Fibroblast of the aortic adventitia (primary cell): ENCODE measurements around the gene GALR3. TPM values are rescaled to one million over a fixed set of nuclear protein-coding genes. Genes with fewer than 3 reads are reported as not detected.

Experiments
- DNase-seq: peaks from one replicate; pipeline ENCODE4 v3.0.0-alpha.2; 2010; ENCODE audit warnings: low read depth
- H3K4me3 ChIP-seq: 2 replicates; pipeline ENCODE4 v1.5.1; 2011; ENCODE audit warnings: low read depth, mild to moderate bottlenecking, control low read depth, low read length, moderate library complexity
- total RNA-seq: library from RNA; depleted of rRNA; stranded (reverse); fragments of >200 nt; gene quantifications from 2 replicates; pipeline ENCODE4 v1.2.3, GENCODE V29; 2012; ENCODE audit warnings: low replicate concordance
- TF ChIP-seq, protein P1 (sequence below): IDR thresholded peaks from 2 replicates; pipeline ENCODE4 v1.5.1; 2011; ENCODE audit warnings: mild to moderate bottlenecking, low read length, control low read depth, inconsistent platforms; ENCODE audit not compliant: insufficient read depth

Gene GALR3
- total RNA-seq, 1 donor, result not detected

DNA sequence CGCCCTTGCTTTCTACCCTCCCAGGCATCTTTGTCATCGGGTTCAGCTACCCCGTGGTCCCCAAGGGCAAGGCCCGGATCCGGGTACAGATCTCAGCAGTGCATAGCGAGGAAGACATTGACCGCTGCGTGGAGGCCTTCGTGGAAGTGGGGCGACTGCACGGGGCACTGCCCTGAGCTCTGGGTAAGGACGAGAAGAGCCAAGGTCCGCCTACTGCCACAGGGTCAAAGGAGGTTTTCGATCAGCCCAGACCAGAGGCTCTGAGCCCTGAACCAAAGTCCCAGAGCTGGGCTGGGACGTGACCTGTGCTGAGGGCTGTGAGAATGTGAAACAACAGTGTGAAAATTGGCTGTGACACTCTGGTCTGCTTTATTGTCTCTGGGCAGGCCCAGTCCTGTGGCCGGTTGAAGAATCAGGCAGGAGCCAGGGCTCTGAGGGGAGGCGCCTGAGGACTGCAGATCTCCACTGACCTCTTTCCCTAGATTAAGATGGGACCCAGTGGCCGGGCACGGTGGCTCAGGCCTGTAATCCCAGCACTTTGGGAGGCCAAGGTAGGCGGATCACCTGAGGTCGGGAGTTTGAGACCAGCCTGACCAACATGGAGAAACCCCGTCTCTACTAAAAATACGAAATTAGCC lies 6.5 kb upstream of the GALR3 start:
- TF ChIP-seq, protein P1, sequence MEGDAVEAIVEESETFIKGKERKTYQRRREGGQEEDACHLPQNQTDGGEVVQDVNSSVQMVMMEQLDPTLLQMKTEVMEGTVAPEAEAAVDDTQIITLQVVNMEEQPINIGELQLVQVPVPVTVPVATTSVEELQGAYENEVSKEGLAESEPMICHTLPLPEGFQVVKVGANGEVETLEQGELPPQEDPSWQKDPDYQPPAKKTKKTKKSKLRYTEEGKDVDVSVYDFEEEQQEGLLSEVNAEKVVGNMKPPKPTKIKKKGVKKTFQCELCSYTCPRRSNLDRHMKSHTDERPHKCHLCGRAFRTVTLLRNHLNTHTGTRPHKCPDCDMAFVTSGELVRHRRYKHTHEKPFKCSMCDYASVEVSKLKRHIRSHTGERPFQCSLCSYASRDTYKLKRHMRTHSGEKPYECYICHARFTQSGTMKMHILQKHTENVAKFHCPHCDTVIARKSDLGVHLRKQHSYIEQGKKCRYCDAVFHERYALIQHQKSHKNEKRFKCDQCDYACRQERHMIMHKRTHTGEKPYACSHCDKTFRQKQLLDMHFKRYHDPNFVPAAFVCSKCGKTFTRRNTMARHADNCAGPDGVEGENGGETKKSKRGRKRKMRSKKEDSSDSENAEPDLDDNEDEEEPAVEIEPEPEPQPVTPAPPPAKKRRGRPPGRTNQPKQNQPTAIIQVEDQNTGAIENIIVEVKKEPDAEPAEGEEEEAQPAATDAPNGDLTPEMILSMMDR, result no peak
- H3K4me3 ChIP-seq, result no peak overlapping the region
- no peak for DNase-seq

DNA sequence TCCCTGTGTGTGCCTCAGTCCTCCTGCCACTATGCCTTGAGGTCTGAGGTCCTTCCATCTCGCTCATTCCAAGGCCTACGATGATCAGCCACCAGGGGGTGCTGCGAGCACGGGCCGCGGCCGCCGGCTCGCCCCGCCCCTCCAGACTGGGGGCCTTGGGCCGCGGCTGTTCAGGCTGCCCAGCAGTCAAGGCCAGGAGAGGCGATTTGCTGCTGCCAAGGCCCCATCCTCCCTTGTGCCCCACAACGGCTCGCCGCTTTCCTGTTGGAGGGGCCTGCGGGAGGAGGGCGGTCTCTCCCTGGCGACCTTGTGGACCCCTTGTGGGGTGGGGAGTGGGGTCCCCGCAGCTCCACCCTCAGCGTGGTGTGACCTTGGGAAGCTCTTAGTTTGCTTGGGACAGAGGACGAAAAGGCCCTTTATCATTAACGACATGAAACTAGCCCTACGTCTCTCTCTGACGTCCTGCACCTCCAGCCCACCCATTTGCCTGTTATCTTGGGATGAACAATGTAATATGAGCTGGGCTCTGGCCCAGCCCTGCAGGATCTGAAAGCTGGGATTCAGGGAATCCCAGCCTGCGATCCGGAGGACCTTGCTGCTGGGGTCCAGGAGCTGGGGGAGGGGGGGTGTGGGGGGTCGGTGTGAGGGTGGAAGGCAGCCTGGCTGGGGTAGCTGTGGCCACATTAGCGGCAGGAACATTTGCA lies 5.3 kb upstream of the GALR3 start:
- TF ChIP-seq, protein P1, result peak; percentile 77
- peak overlapping the region; percentile 45 for H3K4me3 ChIP-seq
- DNase-seq, result peak; percentile 73

DNA sequence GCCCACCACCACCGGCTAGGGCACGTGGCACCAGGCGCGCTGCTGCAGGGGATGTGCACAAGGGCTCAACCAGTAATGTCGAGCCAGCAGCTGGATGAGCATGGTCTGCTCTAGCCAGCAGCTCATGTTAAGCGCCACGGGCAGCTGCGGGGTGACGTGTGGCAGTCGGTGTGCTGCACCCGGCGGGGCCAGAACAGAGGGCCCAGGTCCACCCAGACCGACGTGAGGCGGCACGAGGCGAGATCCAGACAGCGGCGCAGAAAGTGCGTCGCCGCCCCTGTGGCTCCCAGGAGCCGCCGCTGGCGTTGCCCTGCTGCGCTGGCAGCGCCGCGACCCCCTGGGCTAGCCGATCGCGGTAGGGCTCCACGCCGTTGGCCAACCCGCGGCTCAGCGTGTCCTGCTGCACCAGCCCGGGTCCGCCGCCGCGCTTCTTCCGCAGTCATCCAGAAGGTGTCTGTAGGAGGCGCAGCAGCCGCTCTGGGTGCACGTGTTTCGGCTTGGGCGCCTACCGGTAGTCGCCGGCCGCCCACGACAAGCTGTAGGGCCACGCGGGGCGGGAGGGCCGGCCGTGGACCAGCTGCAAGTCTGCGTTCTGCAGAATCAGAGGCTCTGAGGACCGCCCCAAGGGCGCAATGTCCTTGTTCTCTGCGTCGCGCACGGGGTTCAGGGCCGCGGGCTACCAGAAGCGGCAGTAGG lies 4.6 kb upstream of the GALR3 start:
- DNase-seq, result peak; percentile 38
- H3K4me3 ChIP-seq, result peak overlapping the region; percentile 35
- TF ChIP-seq, protein P1, result peak; percentile 46

DNA sequence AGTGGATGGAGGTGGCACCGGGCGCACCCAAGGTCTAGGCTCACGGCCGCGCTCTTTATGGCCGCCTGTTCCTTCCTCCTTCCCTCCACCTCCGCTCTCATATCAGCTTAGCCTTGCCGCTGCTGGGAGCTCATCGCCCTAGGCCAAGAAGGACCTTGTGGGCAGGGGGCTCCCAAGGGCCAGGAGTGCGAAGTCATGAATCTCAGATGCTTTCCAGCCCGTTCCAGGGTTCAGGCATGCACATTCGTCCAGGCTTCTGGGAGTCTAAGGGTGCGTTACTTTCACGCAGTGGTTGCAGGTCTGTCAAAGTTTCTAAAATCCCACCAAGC lies 4.1 kb upstream of the GALR3 start:
- no peak for DNase-seq
- TF ChIP-seq, protein P1, result no peak
- H3K4me3 ChIP-seq, result peak overlapping the region; percentile 35

DNA sequence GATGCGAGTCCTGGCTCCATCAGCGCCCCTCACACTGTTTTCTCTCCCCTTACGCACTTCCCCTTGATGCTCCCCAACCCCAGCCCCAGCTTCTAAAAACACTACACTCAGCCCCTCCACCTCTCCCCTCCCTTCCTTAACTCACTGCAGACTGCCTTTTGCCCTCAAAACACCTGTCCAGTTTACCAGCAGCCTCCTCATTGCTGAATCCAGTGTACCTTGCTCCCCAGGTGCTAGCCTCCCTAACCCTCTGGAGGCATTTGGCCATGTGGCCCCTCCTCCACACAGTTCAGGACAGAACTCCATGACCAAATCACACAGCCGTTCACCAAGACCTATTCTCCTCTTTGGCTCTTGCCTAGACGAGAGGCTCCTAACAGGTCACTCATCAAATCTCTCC lies 2.8 kb upstream of the GALR3 start:
- TF ChIP-seq, protein P1, result no peak
- no peak for DNase-seq
- H3K4me3 ChIP-seq, result no peak overlapping the region

DNA sequence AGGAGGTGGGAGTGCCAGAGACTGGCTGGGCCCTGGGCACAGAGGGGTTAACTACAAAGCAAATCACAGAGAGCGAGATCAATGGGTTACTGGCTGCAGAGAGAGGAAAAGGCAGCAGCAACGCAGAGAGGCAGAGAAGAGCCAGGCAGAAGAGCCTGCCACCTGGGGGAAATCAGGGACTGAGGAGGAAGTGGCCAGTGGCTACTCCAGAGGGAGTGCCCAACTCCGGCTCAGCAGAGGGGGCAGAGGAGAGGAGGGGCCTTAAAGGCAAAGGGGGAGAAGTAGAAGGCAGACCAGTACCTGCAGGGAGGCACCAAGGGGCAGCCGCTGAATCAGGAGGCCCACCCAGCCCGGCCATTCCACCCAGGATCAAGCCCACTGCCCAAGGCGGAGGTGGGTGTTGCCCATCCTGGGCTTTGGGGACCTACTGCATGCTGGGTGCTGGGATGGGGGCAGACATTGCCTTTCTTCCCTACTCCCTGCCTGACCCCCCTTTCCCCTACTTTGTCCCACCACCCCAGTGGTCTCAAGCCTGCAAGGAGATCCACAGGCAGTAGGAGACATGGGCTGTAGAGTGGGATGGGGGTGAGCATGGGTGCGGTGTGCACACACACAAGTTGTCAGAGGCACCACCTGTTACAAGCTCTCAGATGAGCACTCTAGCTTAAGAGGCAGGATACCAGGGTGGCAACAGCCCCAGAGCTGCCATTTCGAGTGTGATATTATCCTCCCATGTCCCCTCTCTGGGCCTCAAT lies 926 bp upstream of the GALR3 start:
- TF ChIP-seq, protein P1, result no peak
- H3K4me3 ChIP-seq, result no peak overlapping the region
- DNase-seq, result no peak
